ENCODE results near the gene TRIM72.
"Not testable (repeated sequence)": the region's sequence is repeated elsewhere in the genome, so short reads cannot be mapped to it uniquely, and the experiment has no call there.

TRIM72 gene

GRCh38 chr16:31191697-31192428 lies 22.1 kb upstream of the TRIM72 start:
- no peak for TF ChIP-seq CTCF (IDR thresholded peaks at IDR 0.05; ENCODE audit: low read length, missing control alignments)
- no peak overlapping the region for H3K4me3 ChIP-seq (replicated peaks; ENCODE audit: low read depth, low read length)
- no peak for DNase-seq (ENCODE audit: low read depth)

GRCh38 chr16:31192856-31193642 lies 20.9 kb upstream of the TRIM72 start:
- no peak for DNase-seq (ENCODE audit: low read depth)
- no peak overlapping the region for H3K4me3 ChIP-seq (replicated peaks; ENCODE audit: low read depth, low read length)
- no peak for TF ChIP-seq CTCF (IDR thresholded peaks at IDR 0.05; ENCODE audit: low read length, missing control alignments)

- no peak for DNase-seq (ENCODE audit: low read depth)
- no peak overlapping the region for H3K4me3 ChIP-seq (replicated peaks; ENCODE audit: low read depth, low read length)
- TF ChIP-seq CTCF (IDR thresholded peaks at IDR 0.05; ENCODE audit: low read length, missing control alignments), result no peak
Observed at GRCh38 chr16:31193874-31194273, 20.0 kb upstream of the TRIM72 start.

GRCh38 chr16:31194898-31195297 lies 19.0 kb upstream of the TRIM72 start:
- TF ChIP-seq CTCF (IDR thresholded peaks at IDR 0.05; ENCODE audit: low read length, missing control alignments), result no peak
- no peak overlapping the region for H3K4me3 ChIP-seq (replicated peaks; ENCODE audit: low read depth, low read length)
- DNase-seq (ENCODE audit: low read depth), result no peak

- H3K4me3 ChIP-seq (replicated peaks; ENCODE audit: low read depth, low read length); DNase-seq (ENCODE audit: low read depth): not testable (repeated sequence)
Observed at GRCh38 chr16:31195861-31196260, 18.1 kb upstream of the TRIM72 start.

GRCh38 chr16:31196324-31197088 lies 17.4 kb upstream of the TRIM72 start:
- no peak for TF ChIP-seq CTCF (IDR thresholded peaks at IDR 0.05; ENCODE audit: low read length, missing control alignments)
- no peak overlapping the region for H3K4me3 ChIP-seq (replicated peaks; ENCODE audit: low read depth, low read length)
- DNase-seq (ENCODE audit: low read depth), result no peak

Data from fibroblast of pulmonary artery (primary cell).